ENCODE data around the gene ZNF287. TPM values are rescaled to one million over a fixed set of nuclear protein-coding genes. Genes with fewer than 3 reads are reported as not detected.

ZNF287 gene
- total RNA-seq, 1 donor: 10.3 TPM

GRCh38 chr17:16517477-16517876, 51.5 kb downstream of the ZNF287 start:
- TF ChIP-seq, protein P1, sequence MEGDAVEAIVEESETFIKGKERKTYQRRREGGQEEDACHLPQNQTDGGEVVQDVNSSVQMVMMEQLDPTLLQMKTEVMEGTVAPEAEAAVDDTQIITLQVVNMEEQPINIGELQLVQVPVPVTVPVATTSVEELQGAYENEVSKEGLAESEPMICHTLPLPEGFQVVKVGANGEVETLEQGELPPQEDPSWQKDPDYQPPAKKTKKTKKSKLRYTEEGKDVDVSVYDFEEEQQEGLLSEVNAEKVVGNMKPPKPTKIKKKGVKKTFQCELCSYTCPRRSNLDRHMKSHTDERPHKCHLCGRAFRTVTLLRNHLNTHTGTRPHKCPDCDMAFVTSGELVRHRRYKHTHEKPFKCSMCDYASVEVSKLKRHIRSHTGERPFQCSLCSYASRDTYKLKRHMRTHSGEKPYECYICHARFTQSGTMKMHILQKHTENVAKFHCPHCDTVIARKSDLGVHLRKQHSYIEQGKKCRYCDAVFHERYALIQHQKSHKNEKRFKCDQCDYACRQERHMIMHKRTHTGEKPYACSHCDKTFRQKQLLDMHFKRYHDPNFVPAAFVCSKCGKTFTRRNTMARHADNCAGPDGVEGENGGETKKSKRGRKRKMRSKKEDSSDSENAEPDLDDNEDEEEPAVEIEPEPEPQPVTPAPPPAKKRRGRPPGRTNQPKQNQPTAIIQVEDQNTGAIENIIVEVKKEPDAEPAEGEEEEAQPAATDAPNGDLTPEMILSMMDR (IDR thresholded peaks at IDR 0.05; ENCODE audit: insufficient read depth, low read length): no peak
- no peak overlapping the region for H3K4me3 ChIP-seq (ENCODE audit: low read depth, low read length)
- DNase-seq (ENCODE audit: low read depth): no peak

GRCh38 chr17:16516594-16517051, 52.4 kb downstream of the ZNF287 start:
- TF ChIP-seq, protein P1 (IDR thresholded peaks at IDR 0.05; ENCODE audit: insufficient read depth, low read length): no peak
- DNase-seq (ENCODE audit: low read depth): peak; percentile 64
- peak overlapping the region; percentile 26 for H3K4me3 ChIP-seq (ENCODE audit: low read depth, low read length)

- no peak for DNase-seq (ENCODE audit: low read depth)
- H3K4me3 ChIP-seq (ENCODE audit: low read depth, low read length): no peak overlapping the region
- TF ChIP-seq, protein P1 (IDR thresholded peaks at IDR 0.05; ENCODE audit: insufficient read depth, low read length): no peak
These were observed 53.1 kb downstream of the ZNF287 start for GRCh38 chr17:16515933-16516332.

DNA sequence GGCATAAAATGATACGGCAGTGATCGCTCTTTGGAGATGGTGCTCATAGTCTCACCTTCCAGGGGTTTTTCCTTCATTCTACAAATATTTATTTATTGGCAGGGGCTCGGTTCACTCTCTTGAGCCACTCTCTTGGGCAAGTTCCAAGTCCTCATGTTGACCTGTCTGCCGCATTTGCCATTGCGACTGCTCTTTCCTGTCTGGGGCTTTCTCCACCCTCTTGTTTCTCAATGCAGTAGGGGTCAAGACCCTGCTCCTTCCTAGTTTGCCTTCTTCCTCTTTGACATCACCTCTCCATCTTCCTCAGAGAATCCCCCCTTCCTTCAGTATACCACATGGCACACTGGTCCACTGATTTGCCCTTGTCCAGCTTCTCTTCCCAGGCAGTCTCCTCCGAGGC, 55.1 kb downstream of the ZNF287 start:
- TF ChIP-seq, protein P1 (IDR thresholded peaks at IDR 0.05; ENCODE audit: insufficient read depth, low read length): no peak
- no peak for DNase-seq (ENCODE audit: low read depth)
- H3K4me3 ChIP-seq (ENCODE audit: low read depth, low read length): no peak overlapping the region

DNA sequence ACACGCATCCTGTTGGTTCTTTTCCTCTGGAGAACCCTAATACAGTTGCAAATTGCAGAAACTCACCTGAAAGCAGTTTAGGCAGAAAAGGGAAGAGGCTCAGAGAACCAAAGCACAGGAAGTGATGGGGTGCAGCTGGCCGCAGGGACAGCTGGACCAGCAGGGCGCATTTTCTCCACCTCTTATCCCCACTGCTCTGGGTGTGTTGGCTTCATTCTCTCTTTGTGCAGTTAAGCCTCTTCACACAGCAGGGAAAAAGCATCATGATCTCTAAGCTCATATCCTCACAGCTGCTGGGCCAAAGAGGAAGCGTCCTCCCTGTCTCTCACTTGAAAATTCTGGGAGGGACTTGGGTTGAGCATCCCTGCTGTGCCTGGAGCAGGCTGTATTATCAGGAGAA, 57.0 kb downstream of the ZNF287 start:
- TF ChIP-seq, protein P1 (IDR thresholded peaks at IDR 0.05; ENCODE audit: insufficient read depth, low read length): no peak
- no peak for DNase-seq (ENCODE audit: low read depth)
- no peak overlapping the region for H3K4me3 ChIP-seq (ENCODE audit: low read depth, low read length)

- TF ChIP-seq, protein P1 (IDR thresholded peaks at IDR 0.05; ENCODE audit: insufficient read depth, low read length): no peak
These were observed 57.4 kb downstream of the ZNF287 start for GRCh38 chr17:16511593-16511992.

DNA sequence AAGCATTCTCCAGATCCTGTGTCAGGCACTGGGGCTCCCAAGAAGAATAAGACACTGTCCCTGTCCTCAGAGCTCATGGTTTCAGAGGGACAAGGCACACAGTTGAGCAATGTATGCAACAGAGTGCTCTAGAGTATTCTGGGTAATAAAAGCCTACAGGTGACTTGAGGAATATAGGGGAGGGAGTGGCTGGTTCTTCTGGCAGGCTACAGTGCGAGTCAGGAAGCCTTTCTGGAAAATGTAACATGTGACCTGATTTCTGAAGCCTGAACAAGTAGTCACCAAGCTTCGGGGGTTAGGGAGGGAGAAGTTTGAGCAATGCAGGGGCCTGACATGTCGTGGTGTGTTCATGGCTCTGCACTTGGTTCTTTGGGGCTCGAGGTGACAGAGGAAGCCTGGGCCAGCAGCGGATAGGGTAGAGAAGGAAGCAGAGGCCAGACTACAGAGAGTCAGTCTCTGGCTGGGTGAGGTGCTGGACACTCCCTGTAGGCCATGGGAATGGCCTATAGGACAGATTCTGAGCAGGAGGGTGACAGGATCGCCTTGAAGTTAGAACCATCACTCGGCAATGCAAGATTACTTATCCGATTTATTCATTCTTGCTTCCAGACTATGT, 61.0 kb downstream of the ZNF287 start:
- DNase-seq (ENCODE audit: low read depth): no peak
- no peak overlapping the region for H3K4me3 ChIP-seq (ENCODE audit: low read depth, low read length)
- TF ChIP-seq, protein P1 (IDR thresholded peaks at IDR 0.05; ENCODE audit: insufficient read depth, low read length): no peak

More at GRCh38 chr17:16511593-16511992, 57.4 kb downstream of the ZNF287 start:
- no peak for DNase-seq (ENCODE audit: low read depth)
- H3K4me3 ChIP-seq (ENCODE audit: low read depth, low read length): no peak overlapping the region
